Testis (tissue), 5 donors: ENCODE measurements around the gene GTF2A1. TPM values are rescaled to one million over a fixed set of nuclear protein-coding genes. Genes with fewer than 3 reads are reported as not detected.

Source experiments
- DNase-seq: peaks from one replicate; pipeline ENCODE4 v3.0.0-alpha.2; 2019
- H3K27ac ChIP-seq, 2 donors: fragments of 200-600 bp; sonication (generic); one replicate each; pipeline ENCODE4 v1.5.1; 2019
- H3K27me3 ChIP-seq: fragments of 200-600 bp; sonication (generic); one replicate; pipeline ENCODE4 v1.5.1; 2019
- H3K36me3 ChIP-seq: fragments of 200-600 bp; sonication (generic); one replicate; pipeline ENCODE4 v1.5.1; 2017; ENCODE audit warnings: low read depth; ENCODE audit errors: missing control alignments
- H3K4me1 ChIP-seq: fragments of 200-600 bp; sonication (generic); one replicate; pipeline ENCODE4 v1.5.1; 2019
- H3K4me3 ChIP-seq, 2 donors: fragments of 200-600 bp; sonication (generic); one replicate each; pipeline ENCODE4 v1.5.1; 2017 to 2019
- H3K9me3 ChIP-seq: fragments of 200-600 bp; sonication (generic); one replicate; pipeline ENCODE4 v1.5.1; 2017
- CTCF ChIP-seq, 3 experiments: fragments of 450-650 bp in 2 of 3; fragments of 200-600 bp in 1 of 3; sonication (generic) in 1 of 3; IDR thresholded peaks; one replicate each; pipeline ENCODE4 v1.5.1; 2016 to 2019; ENCODE audit warnings: antibody characterized with exemption in 3 of 3, mild to moderate bottlenecking in 2 of 3, moderate library complexity in 1 of 3
- POLR2A ChIP-seq: fragments of 450-650 bp; IDR thresholded peaks from one replicate; pipeline ENCODE4 v1.6.1; 2017; ENCODE audit warnings: antibody characterized with exemption, mild to moderate bottlenecking, moderate library complexity
- WGBS, 2 donors: methylation state at CpG; one replicate each; pipeline ENCODE4 v1.1.5; 2018; 5-methylcytosine and 5-hydroxymethylcytosine counted together
- intact Hi-C: fragments of 100-400 bp; cut with DNase I; formaldehyde crosslinking; loops from one replicate; pipeline ENCODE4 v1.15.1; 2023; ENCODE audit warnings: low total_unique reads
- long read RNA-seq, 2 donors: transcript quantifications; one replicate each; lab custom pipeline, GENCODE V29; 2026
- polyA plus RNA-seq: library from polyadenylated mRNA; stranded (reverse); fragments of 350-450 nt; fragmentation: Illumina TruSeq; extraction: RNeasy Lipid Tissue Mini Kit (QIAGEN cat#74804); gene quantifications from one replicate; pipeline ENCODE4 v1.2.3, GENCODE V29; 2014; ENCODE audit warnings: low read depth, low replicate concordance; ENCODE audit not compliant: insufficient read depth
- total RNA-seq, 2 donors: library from RNA; depleted of rRNA; stranded (reverse); fragments of >200 nt; gene quantifications; one replicate each; pipeline ENCODE4 v1.2.3, GENCODE V29; 2016

GTF2A1 gene
- 10 to 100 TPM; 52.9 to 66.0 TPM for total RNA-seq
- 50.2 TPM for polyA plus RNA-seq
- long read RNA-seq, donor 1, full-length matches to known transcripts: 11 of 190 reads
- long read RNA-seq, donor 1, partial matches to known transcripts: 179 of 190 reads
- long read RNA-seq, donor 1, other reads (novel, unspliced or antisense): 0 of 190 reads
- long read RNA-seq, donor 2, full-length matches to known transcripts: 8 of 73 reads
- long read RNA-seq, donor 2, partial matches to known transcripts: 65 of 73 reads
- long read RNA-seq, donor 2, other reads (novel, unspliced or antisense): 0 of 73 reads

- intact Hi-C loops: no loop called here
- Histone ChIP-seq H3K27ac (peak within 1 kb of the TSS; percentile 99), H3K4me1 (peaks cover 32% of the 10 kb centered on the region), H3K36me3 (no peaks in the 10 kb centered on the region), H3K9me3 (no peaks in the 10 kb centered on the region), H3K27me3 (no peaks in the 10 kb centered on the region), H3K4me3 (peak within 1 kb of the TSS; percentile 90 to 94)
- peak; percentile 96 for DNase-seq
- WGBS, 2 donors: 1% methylated on average over 33 to 81 of the region's 84 CpGs
- TF ChIP-seq POLR2A (peak; percentile 81), CTCF (IDR thresholded peaks at IDR 0.05) (peak in 1 of 3 experiments; percentile 9)
Measured at GRCh38 chr14:81220830-81221578, at the start of gene GTF2A1. GTF2A1 (minus strand) TSS chr14:81220959; CDS start chr14:81220518, 441 bp downstream.

GRCh38 chr14:81269979-81270375 lies 49.2 kb upstream of the GTF2A1 start:
- 73% methylated on average over 3 of the region's 3 CpGs for WGBS, 2 donors
- no peak overlapping the region for H3K4me3 ChIP-seq
- H3K27ac ChIP-seq: no peak overlapping the region
- H3K36me3 ChIP-seq: no peaks in the 10 kb centered on the region
- TF ChIP-seq POLR2A: no peak
- TF ChIP-seq CTCF (IDR thresholded peaks at IDR 0.05): no peak
- intact Hi-C loops: loop anchor here (5.0 kb wide), 1 partner anchor 182 kb away; no protein-coding TSS in a partner anchor
- peaks cover 6% of the 10 kb centered on the region for H3K4me1 ChIP-seq
- DNase-seq: no peak
- H3K27me3 ChIP-seq: no peaks in the 10 kb centered on the region
- no peaks in the 10 kb centered on the region for H3K9me3 ChIP-seq

GRCh38 chr14:81269100-81269978 lies 48.6 kb upstream of the GTF2A1 start:
- Histone ChIP-seq H3K4me1 (peaks cover 6% of the 10 kb centered on the region), H3K27ac (no peak overlapping the region), H3K9me3 (no peaks in the 10 kb centered on the region), H3K4me3 (no peak overlapping the region), H3K36me3 (no peaks in the 10 kb centered on the region), H3K27me3 (no peaks in the 10 kb centered on the region)
- no peak for DNase-seq
- WGBS, 2 donors: 46 to 51% methylated on average over 7 of the region's 7 CpGs
- intact Hi-C loops: no loop called here
- no peak for TF ChIP-seq POLR2A
- peak; percentile 73 to 83 (median 76) for TF ChIP-seq CTCF (IDR thresholded peaks at IDR 0.05)

GRCh38 chr14:81268016-81268416 lies 47.3 kb upstream of the GTF2A1 start:
- DNase-seq: no peak
- no peak overlapping the region for H3K27ac ChIP-seq
- H3K4me1 ChIP-seq: no peaks in the 10 kb centered on the region
- H3K9me3 ChIP-seq: no peaks in the 10 kb centered on the region
- H3K4me3 ChIP-seq: no peak overlapping the region
- H3K36me3 ChIP-seq: no peaks in the 10 kb centered on the region
- 70 to 78% methylated on average over 3 of the region's 3 CpGs for WGBS, 2 donors
- H3K27me3 ChIP-seq: no peaks in the 10 kb centered on the region
- no peak for TF ChIP-seq POLR2A
- no peak for TF ChIP-seq CTCF (IDR thresholded peaks at IDR 0.05)
- intact Hi-C loops: no loop called here
